K562 (cell line): ENCODE data around the gene ARHGAP30. TPM values are rescaled to one million over a fixed set of nuclear protein-coding genes. Genes with fewer than 3 reads are reported as not detected.
A peak's percentile ranks its signal among the peaks of the same experiment; 100 is the strongest.

ENCODE experiments used
- ARNT ChIP-seq, 2 experiments: fragments of 450-650 bp; IDR thresholded peaks; 2 replicates each; pipeline ENCODE4 v1.6.1; 2016; ENCODE audit warnings: mild to moderate bottlenecking in 1 of 2
- BCOR ChIP-seq: fragments of 450-650 bp; IDR thresholded peaks from 2 replicates; pipeline ENCODE4 v1.6.1; 2016
- CBFA2T3 ChIP-seq: fragments of 450-650 bp; IDR thresholded peaks from 2 replicates; pipeline ENCODE4 v1.6.1; 2017
- CHAMP1 ChIP-seq: fragments of 450-650 bp; IDR thresholded peaks from 2 replicates; pipeline ENCODE4 v1.6.1; 2016; ENCODE audit warnings: mild to moderate bottlenecking
- CREBBP ChIP-seq: IDR thresholded peaks from one replicate; pipeline ENCODE4 v1.6.1; 2012; ENCODE audit warnings: low read depth, mild to moderate bottlenecking, control low read depth, inconsistent platforms, low read length
- E2F3 ChIP-seq: fragments of 250-450 bp; sonication (Bioruptor Pico); IDR thresholded peaks from 2 replicates; pipeline ENCODE4 v1.4.0; 2020; ENCODE audit warnings: mild to moderate bottlenecking
- HNRNPH1 ChIP-seq: fragments of 200-400 bp; formaldehyde crosslinking; optimal IDR thresholded peaks from 2 replicates; pipeline ENCODE3; 2017; ENCODE audit warnings: low read depth, mild to moderate bottlenecking, low read length, moderate library complexity
- HNRNPLL ChIP-seq: fragments of 200-400 bp; formaldehyde crosslinking; IDR thresholded peaks from 2 replicates; pipeline ENCODE4 v1.6.1; 2017; ENCODE audit warnings: low read length, low read depth, mild to moderate bottlenecking; ENCODE audit not compliant: poor library complexity, severe bottlenecking
- HSF4 ChIP-seq: fragments of 250-450 bp; sonication (Bioruptor Pico); IDR thresholded peaks from 2 replicates; pipeline ENCODE4 v2.1.2; 2022; ENCODE audit warnings: mild to moderate bottlenecking, moderate library complexity, borderline replicate concordance
- MEIS2 ChIP-seq: fragments of 450-650 bp; IDR thresholded peaks from 2 replicates; pipeline ENCODE4 v1.6.1; 2014; ENCODE audit warnings: mild to moderate bottlenecking; ENCODE audit not compliant: partially characterized antibody
- MYC ChIP-seq, 2 experiments: fragments of 250-450 bp in 1 of 2; sonication (Bioruptor Pico) in 1 of 2; IDR thresholded peaks; 2 replicates each; pipeline versions ENCODE4 v1.5.1 to v1.6.1; 2012 to 2021; ENCODE audit warnings: low read depth in 2 of 2, borderline replicate concordance in 1 of 2, improper control_type of control experiment in 1 of 2, low read length in 1 of 2, mild to moderate bottlenecking in 1 of 2, moderate library complexity in 1 of 2
- NCOA1 ChIP-seq: fragments of 450-650 bp; IDR thresholded peaks from 2 replicates; pipeline ENCODE4 v1.6.1; 2016; ENCODE audit warnings: low read depth
- NR2C1 ChIP-seq, 2 experiments: fragments of 450-650 bp; IDR thresholded peaks; 2 replicates each; pipeline ENCODE4 v1.6.1; 2017; ENCODE audit warnings: mild to moderate bottlenecking in 2 of 2, antibody characterized with exemption in 1 of 2, inconsistent platforms in 1 of 2, missing compliant biosample characterization in 1 of 2, missing genetic modification characterization in 1 of 2
- PHTF2 ChIP-seq: fragments of 250-450 bp; sonication (Bioruptor Pico); IDR thresholded peaks from 2 replicates; pipeline ENCODE4 v1.5.0; 2021; ENCODE audit warnings: mild to moderate bottlenecking
- SMAD4 ChIP-seq: fragments of 250-450 bp; sonication (Bioruptor Pico); conservative IDR thresholded peaks from 2 replicates; pipeline ENCODE4 v1.8.0; 2021; ENCODE audit warnings: inconsistent platforms, mild to moderate bottlenecking, moderate library complexity
- TAL1 ChIP-seq: fragments of 450-650 bp; IDR thresholded peaks from 2 replicates; pipeline ENCODE4 v1.6.1; 2016; ENCODE audit warnings: mild to moderate bottlenecking
- TBL1XR1 ChIP-seq, 2 experiments: IDR thresholded peaks; 2 replicates each; pipeline ENCODE4 v1.6.1; 2012; ENCODE audit warnings: improper control_type of control experiment in 2 of 2, low read length in 2 of 2, mild to moderate bottlenecking in 1 of 2
- ZMIZ1 ChIP-seq, 2 experiments: fragments of 150-350 bp in 1 of 2; IDR thresholded peaks; 2 replicates each; pipeline ENCODE4 v1.6.1; 2012 to 2016; ENCODE audit warnings: low read depth in 2 of 2, low read length in 2 of 2, mild to moderate bottlenecking in 1 of 2, moderate library complexity in 1 of 2
- polyA plus RNA-seq, 8 experiments: library from polyadenylated mRNA; depleted of rRNA in 4 of 8; stranded (reverse) in 5 of 8; unstranded in 3 of 8; fragments of >200 nt; fragmentation: Nextera tagmentation in 2 of 8; fragmentation: Illumina TruSeq in 1 of 8; extraction: Ambion mirVana in 2 of 8; extraction: Trizol in 1 of 8; gene quantifications; 2 replicates each; pipeline versions ENCODE4 v1.2.1 to v1.2.3, GENCODE V29; 2011 to 2014; ENCODE audit warnings: inconsistent platforms in 1 of 8, missing spikeins in 1 of 8
- total RNA-seq, 7 experiments: library from RNA; depleted of rRNA in 6 of 7; stranded (reverse); fragments of >200 nt in 6 of 7; fragmentation: Illumina TruSeq in 2 of 7; extraction: Trizol in 2 of 7; gene quantifications; 2 replicates each; pipeline versions ENCODE4 v1.2.1 to v1.2.3, GENCODE V29; 2011 to 2021; ENCODE audit warnings: low replicate concordance in 1 of 7
- TF ChIP-seq, protein P1 (sequence below): fragments of 250-450 bp; sonication (Bioruptor Pico); IDR thresholded peaks from 2 replicates; pipeline ENCODE4 v1.5.0; 2021
- TF ChIP-seq, protein P2 (sequence below): fragments of 450-650 bp; IDR thresholded peaks from 2 replicates; pipeline ENCODE4 v1.6.1; 2016; ENCODE audit warnings: antibody characterized with exemption

ARHGAP30 gene
- total and polyA plus RNA-seq, 9 of the 15 experiments (the other 6 are each of a cell fraction or from before 2014, with no cell fraction given): 0.01 to 0.73 (median 0.12) TPM

- TF ChIP-seq ZMIZ1 (IDR thresholded peaks at IDR 0.05; ENCODE audit: low read depth in 2 of 2, low read length in 2 of 2) (peak in 1 of 2 experiments; percentile 77; a peak in 2 of 4 replicates), HNRNPLL (peak; percentile 38), CBFA2T3 (peak; percentile 98), HNRNPH1 (no peak), ARNT (IDR thresholded peaks at IDR 0.05) (0 out of 4 replicates have a peak, but pooled peaks of 1 of the 2 experiments have one; percentile 40), NR2C1 (IDR thresholded peaks at IDR 0.05) (0 out of 2 replicates have a peak, but pooled peaks have one; percentile 32), NR2C1 (tag; IDR thresholded peaks at IDR 0.05) (no peak), BCOR (peak; percentile 84), SMAD4 (CRISPR knock-in tag) (peak; percentile 72), NCOA1 (peak; percentile 62; the same call in 1 of the 2 replicates), CREBBP (no peak), MYC (IDR thresholded peaks at IDR 0.05; ENCODE audit: low read depth, low read length) (0 out of 2 replicates have a peak, but pooled peaks have one; percentile 32), MYC (CRISPR knock-in tag; IDR thresholded peaks at IDR 0.05; ENCODE audit: borderline replicate concordance, low read depth) (no peak), MEIS2 (peak; percentile 37), TBL1XR1 (IDR thresholded peaks at IDR 0.05; ENCODE audit: low read length in 2 of 2) (peak; percentile 59 to 76; a peak in 2 of 4 replicates), TAL1 (peak; percentile 91), HSF4 (CRISPR knock-in tag) (no peak), CHAMP1 (no peak), E2F3 (no peak), PHTF2 (CRISPR knock-in tag) (no peak)
- TF ChIP-seq, protein P1, sequence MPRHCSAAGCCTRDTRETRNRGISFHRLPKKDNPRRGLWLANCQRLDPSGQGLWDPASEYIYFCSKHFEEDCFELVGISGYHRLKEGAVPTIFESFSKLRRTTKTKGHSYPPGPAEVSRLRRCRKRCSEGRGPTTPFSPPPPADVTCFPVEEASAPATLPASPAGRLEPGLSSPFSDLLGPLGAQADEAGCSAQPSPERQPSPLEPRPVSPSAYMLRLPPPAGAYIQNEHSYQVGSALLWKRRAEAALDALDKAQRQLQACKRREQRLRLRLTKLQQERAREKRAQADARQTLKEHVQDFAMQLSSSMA (CRISPR knock-in tag): no peak
- TF ChIP-seq, protein P2, sequence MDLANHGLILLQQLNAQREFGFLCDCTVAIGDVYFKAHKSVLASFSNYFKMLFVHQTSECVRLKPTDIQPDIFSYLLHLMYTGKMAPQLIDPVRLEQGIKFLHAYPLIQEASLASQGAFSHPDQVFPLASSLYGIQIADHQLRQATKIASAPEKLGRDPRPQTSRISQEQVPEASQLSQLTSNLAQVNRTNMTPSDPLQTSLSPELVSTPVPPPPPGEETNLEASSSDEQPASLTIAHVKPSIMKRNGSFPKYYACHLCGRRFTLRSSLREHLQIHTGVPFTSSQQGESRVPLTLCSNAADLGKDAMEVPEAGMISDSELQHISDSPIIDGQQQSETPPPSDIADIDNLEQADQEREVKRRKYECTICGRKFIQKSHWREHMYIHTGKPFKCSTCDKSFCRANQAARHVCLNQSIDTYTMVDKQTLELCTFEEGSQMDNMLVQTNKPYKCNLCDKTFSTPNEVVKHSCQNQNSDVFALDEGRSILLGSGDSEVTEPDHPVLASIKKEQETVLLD: 0 out of 2 replicates have a peak, but pooled peaks have one; percentile 37
These were observed 60.0 kb downstream of the ARHGAP30 start (continued) for GRCh38 chr1:161009602-161010211.
